Fibroblast of gingiva (primary cell): ENCODE results near the gene ITK.

Experiments used
- DNase-seq: peaks from one replicate; pipeline ENCODE4 v3.0.0-alpha.2; 2011; ENCODE audit warnings: low read depth

Gene ITK

DNA sequence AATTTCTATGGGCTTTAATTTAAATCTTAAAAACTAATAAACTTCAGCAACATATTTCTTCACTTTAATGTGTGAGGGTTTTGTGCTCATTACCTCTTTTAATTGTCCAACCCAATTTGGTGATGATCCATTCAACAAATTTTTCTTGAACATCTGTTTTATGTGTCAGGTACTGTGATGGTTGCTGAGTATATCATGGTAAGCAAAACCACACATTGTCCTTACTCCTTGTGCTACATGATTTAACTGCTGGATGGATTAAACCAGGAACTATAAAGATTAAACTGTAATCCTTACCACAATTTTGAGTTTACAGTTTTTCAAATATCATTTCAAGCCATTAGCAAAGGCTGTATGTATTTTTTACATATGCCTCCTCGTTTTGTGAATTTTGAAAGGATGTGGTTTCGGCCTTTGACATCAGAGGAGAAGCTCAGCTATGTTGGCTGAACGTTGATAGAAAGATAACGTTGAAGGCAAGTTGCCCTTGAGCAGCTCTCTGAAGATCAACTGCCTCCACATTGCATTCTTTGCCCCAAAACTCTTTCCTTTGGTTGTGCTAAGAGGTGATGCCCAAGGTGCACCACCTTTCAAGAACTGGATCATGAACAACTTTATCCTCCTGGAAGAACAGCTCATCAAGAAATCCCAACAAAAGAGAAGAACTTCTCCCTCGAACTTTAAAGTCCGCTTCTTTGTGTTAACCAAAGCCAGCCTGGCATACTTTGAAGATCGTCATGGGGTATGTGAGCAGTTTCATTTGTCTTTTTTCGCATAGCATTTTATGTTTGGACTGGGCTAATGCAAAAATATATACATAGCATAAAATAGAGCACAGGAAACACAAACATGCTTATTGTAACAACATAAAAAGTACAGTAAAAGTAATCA lies at the start of gene ITK:
TSS of gene ITK (plus strand) at position 467 of the 891 bp plus-strand sequence. CDS start at position 605, 138 bp downstream.
- DNase-seq: no peak

DNA sequence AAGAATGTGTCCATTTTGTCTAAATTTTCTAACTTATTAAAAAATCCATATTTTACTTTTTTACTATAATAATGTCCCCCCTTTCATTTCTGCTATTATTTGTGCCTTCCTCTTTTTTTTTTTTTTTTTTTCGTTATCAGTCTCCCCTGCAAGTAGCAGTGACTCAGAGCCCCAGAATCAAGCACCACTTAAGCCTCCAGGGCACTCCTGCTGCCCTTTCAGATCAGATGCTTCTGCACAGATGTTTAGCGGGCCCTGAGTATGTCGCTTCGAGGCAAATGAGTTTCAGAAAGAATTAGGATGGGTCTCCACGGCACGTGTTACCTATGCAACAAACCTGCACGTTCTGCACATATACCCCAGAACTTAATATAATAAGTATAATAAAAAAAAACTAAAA lies 49.7 kb upstream of the ITK start:
- no peak for DNase-seq

DNA sequence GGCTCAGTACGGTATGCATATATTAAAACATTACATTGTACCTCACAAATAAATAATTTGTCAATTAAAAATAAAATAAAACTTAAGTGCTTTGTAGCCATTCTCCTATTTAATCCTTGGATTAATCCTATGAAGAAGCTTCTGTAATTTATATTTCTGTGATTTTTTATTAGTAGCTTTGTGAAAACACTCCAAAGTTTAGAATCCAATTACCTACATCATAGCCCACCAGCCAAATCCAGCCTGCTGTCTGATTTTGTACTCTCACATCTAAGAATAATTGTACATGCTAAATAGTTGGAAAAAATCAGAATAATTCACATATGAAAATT lies 48.4 kb upstream of the ITK start:
- DNase-seq: no peak

DNA sequence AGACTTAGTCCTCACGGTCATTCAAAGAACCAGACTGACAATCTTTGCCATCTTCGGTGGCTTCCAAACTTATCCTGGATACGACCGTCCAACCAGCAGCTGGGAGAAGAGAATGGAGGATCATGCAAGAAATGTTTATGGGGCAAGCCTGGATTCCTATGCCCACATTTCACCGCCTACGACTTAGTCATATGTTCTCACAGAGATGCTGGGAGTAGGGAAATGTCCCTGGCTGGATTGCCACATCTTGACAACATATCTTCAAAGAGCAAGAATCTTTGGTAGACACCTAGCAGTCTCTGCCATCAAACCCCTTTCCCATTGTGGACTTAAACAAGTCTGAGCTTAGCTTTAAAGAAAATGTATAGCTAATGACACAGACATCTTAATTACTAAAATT lies 42.9 kb upstream of the ITK start:
- DNase-seq: peak; percentile 14

DNA sequence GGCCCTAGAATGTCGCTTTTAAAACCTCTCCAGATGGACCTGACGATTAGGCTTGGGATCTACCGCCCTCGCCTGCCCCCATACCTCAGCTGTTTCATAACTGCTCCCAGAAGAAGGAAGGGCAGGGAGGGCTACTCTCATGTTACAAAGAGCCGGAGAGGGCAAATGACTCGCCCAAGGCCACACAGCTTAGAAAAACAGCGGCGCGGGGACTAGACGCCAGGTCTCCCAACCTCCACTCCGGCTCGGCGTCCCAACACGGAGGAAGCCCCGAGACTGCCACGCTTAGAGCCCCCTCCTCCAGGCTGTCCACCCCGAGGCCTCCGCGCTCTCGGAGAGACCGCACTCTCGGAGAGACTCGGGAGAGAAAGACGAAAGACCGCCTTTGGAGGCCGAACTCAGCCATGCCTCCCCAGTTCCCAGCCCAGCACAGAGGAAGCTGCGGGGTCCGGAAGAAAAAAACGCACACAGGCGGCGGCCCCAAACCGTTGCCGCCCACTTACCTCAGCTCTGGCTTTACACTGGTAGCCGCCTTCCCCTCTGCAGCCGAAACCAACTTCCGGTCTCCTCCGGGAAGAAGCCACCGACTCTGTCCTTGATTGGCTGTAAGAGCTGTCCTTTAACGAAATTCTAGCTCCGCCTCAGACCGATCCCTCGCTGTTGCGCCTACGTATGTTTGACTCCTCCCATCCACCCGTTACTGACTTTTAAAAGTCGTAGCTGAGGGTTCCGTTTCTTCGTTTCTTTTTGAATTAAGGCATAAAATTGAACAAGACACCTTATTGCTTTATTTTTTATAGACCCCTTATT lies 38.1 kb upstream of the ITK start, which contains the start of gene MED7:
TSS of gene MED7 (minus strand) at position 549 of the 810 bp plus-strand sequence. CDS start 3,434 bp downstream, outside the sequence.
- peak; percentile 99 for DNase-seq

DNA sequence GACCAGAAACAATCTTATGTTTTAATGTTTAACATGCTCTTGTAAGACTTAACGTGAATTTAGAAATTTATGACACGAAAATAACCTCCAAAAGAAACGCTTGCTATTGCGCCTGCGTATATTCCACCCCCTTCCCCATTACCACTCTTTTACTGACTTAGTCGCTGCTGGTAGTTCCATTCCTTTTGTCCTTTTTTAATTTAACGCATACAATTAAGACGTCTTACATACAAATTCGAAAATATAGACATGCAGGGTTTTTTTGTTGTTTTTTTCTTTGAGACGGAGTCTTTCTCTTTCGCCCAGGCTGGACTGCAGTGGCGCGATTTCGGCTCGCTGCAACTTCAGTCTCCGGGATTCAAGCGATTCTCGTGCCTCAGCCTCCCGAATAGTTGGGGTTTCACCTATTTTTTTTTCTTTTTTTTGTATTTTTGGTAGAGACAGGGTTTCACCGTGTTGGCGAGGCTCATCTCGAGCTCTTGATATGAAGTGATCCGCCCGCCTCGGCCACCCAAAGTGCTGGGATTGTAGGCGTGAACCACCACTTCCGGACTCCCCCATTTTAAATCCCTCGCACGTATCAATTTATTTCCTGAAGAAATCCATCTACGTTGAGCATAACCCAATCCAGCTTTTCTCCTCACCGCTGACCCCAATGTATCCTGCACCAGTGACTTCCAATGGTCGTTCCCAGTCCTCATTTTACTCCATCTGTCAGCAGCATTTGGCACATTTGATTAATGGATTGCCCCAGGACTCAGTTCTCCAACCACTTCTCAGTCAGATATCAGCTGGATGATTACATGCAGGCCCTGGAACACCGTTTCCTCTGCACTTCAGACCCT lies 37.3 kb upstream of the ITK start:
- peak; percentile 20 for DNase-seq

DNA sequence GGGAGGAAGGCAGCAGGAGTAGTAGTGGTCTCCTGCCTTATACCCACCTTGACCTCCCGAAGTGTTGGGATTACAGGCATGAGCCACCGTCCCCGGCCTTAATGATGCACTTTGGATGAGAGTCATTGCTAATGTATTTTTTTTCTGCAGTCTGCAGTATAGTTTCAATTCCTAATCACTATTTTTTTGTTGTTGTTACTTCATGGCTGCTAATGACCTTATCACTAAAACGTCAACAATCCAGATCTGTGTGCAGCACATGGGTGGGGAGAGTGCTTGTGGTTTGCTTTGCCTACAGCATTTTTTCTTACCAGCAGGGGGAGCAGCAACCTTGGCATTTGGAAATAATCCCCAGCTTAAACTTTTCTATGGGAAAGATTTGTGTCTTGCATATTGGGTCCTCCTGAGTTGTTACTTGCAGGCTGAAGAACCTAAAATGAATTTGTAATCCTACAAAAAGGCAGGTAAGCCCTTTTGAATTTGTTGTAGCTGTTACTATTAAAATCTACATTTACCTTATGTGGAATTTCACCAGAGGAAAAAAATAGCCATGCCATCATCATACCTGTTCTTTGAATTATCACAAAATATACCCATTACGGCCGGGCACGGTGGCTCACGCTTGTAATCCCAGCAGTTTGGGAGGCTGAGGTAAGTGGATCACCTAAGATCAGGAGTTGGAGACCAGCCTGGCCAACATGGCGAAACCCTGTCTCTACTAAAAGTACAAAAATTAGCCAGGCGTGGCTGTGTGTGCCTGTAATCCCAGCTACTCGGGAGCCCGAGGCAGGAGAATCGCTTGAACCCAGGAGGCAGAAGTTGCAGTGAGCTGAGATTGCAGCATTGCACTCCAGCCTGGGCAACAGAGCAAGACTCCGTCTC lies 31.7 kb upstream of the ITK start:
- DNase-seq: peak; percentile 47

DNA sequence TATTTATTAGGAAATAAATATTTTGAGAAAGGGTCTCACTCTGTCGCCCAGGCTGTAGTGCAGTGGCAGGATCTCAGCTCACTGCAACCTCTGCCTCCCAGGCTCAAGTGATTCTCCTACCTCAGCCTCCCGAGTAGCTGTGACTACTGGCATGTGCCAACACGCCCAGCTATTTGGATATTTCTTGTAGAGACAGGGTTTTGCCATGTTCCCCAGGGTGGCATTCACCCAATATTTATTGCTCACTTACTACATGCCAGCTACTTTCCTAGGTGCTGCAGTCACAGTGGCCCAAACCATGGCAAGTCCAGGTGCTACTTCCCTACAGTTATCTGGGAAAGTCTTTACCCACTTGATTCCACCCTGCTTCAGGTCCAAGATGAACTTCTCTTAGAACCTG lies 29.6 kb upstream of the ITK start:
- DNase-seq: no peak

DNA sequence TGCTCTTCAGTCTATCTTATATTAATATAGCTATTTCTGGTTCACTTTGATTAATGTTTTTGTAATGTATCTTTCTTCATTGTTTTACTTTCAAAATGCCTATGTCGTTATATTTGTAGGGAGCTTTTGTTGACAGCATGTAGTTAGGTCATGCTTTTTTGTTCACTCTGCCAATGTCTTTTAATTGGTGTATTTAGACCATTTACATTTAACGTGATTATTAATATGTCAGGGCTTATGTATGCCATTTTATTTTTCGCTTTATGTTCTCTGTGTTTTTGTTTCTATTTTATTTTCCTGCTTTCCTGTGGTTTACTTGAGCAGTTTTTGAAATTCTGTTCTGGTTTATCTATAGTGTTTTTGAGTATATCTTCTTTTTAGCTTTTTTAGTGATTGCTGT lies 25.3 kb upstream of the ITK start:
- no peak for DNase-seq

DNA sequence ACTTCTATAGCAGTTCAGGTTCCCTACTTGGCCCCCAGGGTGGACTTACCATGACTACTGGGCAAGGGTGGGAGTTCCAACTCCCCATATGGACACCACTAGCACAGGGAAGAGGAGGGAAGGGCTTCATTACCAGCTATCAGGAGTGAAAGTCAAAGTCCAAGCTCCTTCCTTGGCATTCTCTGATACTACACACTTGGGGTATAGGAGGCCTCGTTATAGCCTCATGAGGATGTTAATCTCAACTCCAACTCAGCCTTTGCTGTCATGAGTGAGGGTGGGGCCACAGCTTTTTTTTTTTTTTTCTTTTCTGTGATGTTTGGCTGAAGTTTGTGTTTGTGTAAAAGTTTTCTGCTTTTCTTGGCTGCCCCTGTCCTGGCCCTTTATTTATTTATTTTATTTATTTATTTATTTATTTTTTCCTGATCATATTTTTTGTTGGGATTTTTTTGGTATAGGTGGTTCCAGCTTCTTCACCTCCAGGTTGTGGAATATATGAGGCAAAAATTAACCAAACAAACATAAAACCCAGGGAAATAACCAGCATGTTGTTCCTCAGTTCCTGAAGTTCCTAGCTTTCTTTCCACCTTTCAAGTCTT lies 23.2 kb upstream of the ITK start:
- no peak for DNase-seq

DNA sequence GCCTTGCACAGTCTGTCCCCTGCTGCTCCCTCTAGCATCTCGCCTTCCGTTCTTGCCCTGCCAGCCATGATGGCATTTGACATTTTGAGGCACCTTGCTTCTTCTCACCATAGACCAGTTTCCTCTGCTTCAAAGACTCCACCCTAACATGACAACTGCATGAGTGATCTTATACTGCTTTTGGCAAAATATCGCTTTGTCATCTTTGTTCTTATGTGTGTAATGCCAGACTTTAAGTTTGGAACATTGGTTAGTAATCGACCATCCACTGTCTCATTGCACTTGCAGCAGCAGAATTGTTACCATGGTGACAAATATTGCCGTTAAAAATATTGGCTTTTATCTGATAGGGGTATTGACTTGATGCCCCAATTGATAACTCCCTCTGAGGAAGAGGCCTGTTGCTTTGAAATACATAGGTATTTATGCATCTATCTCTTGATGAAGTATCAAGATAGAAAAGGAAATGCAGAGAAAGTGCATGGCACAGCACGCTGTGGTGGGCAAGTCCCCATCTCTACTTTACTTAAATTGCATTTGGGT lies 21.4 kb upstream of the ITK start:
- no peak for DNase-seq

DNA sequence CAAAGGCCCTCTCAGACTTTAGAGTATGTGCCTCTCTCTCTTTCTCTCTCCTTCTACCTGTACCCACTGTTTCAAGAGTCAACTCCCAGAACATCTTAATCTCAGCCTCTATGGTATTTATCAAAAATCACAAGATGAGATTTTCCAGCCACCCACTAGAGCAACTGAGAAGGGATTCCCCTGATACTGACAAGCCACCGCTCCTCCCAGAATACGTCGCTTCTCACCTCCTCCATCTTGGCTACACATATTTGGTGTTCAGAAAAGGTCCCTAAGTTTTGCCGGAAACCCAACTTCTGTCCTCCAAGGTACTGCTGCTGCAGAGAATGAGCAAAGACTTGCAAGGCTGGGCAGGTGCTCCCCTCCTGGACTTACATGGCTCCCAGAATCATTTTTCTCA lies 20.6 kb upstream of the ITK start:
- no peak for DNase-seq

DNA sequence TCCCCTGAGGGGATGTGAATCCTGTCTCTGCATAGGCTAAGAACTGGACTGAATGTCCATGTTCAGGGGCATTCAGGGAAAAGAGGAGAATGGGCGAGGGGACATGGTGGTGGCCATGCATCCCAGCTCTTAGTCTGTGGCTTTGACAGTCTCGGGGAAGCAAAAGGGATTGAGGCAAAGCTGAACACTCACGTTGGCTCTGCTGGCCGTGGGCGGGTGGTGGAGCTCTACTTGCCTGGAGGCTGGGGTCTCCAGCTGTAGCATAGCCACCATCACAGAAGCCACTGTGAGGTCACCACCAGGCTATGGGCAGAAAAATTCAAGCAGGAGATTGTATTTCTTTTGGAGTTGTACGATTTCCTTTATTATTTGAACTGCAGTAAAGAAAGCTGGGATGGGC lies 18.6 kb upstream of the ITK start:
- DNase-seq: no peak

DNA sequence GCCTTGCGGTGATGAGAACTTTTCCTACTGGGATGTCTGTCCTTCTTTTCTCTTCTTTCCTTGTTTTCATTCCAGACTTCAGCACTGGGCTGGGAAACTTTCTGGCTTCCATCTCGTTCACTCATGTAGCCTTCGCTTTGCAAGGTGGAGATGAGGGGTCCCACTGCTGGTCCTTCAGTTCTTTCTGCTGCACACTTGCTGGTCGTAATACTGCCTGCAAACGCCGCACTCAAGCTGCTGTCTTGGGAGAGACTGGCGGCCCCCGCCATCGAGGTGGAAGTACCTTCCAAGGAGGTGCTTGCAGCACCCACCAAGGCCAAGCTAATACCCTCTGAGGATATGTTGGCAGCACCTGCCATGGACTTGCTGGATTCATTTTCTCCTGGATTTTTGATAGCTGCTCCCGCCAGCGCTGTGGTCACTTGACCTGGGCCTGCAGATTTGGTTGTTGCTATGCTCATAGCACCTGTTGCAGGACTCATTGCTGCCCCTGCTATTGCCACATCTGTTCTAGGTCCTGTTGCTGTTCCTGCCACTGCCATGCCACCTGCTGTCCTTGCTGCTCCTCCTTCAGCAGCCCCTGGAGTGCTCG lies 17.6 kb upstream of the ITK start:
- no peak for DNase-seq

DNA sequence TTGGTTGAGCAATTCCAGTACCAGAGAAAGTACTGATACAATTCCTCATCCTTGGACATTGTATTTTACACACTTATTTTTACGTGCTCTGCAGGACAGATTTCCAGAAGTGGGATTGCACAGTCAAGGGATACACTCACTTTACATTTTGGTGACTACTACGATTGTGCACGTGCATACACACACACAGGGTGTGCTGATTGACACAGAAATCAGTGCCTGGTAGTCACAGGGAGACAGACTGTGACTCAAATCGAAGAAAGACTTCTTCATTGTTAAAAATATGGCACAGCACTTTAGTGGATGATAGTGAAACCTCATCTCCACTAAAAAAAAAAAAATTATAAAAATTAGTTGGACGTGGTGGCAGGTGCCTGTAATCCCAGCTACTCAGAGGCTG lies 16.1 kb upstream of the ITK start:
- no peak for DNase-seq

DNA sequence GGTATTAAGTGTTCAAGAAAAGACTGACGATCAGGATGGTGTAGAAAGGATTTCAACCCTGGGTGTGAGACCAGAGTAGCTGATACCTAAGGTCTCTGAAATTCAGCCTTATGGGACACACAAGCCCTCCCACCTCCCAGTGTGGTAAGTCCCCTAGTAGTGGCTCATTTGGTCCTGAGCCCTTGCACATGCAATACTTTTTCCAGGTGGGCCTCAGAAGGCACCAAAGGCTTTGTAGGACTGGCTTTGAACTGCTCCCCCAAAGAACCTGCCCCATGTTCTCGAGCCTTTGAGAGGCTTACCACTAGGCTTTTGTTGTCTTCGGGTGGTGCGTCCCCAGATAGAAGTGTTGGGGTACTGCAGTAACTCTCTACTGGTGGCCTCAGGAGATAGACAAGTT lies 15.4 kb upstream of the ITK start:
- DNase-seq: no peak

DNA sequence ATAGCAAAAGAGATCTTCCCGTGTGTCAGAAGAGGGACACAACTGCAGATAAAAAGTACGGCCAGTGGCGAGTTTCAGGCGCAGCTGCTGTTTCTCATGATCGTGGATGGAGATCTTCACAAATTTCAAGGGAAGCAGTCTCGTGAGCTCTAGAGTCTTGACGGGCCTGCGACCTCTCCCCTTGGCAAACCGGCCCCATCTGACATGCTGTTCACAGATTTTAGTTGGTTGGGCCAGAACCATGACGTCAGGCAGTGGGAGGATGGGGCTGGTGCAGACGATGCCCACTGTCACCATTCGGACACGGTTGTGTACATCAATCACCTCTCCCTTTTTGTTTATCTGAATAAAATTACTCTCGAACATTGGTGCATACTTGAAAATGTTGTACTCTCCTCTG lies 15.0 kb upstream of the ITK start:
- no peak for DNase-seq

DNA sequence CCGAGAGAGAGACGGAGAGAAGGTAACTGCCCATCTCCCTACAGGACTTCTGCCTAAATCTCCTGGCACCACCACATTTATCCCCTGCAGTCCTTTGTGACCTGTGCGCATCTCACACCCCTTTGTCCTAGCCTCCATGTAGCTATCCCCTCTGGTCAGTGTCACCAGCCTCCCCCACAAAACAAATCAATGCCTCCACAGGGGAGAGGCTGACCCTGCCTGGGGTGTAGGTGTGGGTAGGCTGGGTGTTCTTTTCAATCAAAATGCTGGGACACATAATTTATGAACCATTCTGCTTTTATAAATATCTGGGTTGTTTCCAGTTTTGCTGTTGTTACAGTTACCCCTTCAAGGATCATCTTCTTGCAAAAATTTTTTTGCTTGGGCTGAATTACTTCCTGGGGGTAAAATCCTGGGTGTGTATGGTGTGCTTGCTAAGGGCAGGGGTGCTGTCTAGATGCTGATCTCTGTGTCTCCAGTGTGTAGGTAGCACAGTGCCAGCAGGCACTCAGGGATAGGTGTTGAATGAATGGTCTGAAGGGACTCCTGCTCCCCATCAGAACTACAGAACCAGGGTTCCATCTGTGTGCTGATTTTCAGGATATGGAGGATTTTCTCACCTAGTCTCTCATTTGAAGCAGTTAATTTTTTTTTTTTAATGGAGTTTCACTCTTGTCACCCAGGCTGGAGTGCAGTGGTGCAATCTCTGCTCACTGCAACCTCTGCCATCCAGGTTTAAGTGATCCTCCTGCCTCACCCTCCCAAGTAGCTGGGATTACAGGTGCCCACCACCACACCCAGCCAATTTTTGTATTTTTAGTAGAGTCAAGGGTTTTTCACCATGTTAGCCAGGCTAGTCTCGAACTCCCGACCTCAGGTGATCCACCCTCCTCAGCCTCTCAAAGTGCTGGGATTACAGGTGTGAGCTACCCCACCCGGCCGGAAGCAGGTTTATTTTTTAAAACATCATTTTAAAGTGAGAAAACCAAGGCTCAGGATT lies 14.1 kb upstream of the ITK start, which contains the start of gene GARIN3:
TSS of gene GARIN3 (minus strand) at position 51 of the 1,000 bp plus-strand sequence. CDS start 96 bp downstream, outside the sequence.
- DNase-seq: no peak

DNA sequence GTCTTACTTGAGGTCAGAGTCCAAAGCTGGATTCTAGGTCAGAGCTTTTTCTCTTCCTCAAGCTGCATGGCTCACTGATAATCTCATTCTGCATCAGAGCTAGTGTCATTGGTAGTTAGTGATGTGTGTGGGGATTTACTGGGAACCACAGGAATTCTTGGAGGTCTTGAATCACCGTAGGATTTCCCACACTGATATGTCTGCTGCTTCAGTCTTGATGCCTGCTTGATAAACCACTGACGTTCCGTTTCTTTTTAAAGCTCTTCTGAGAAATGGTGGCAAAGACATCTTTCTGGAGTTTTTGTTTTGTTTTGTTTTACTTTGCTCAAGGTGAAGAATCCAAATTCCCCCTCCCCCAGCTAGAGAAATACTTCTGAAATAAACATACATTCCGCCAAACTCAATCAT lies 13.4 kb upstream of the ITK start:
- DNase-seq: no peak
